K562 (cell line): ENCODE data around the gene MAN2A1. TPM values are rescaled to one million over a fixed set of nuclear protein-coding genes. Genes with fewer than 3 reads are reported as not detected.

ENCODE experiments used
- ATAC-seq: fragments of 200-7000 bp; cut with Tn5 transposase; 3 replicates; pipeline ENCODE4 v1.9.1; 2020; ENCODE audit warnings: moderate library complexity
- BruUV-seq: library from RNA; stranded (reverse); fragments of 400-500 nt; replicated peaks from 2 replicates; lab custom pipeline; 2021; lab: Mats Ljungman, UMichigan
- CTCF ChIA-PET: fragments of 300-600 bp; formaldehyde crosslinking; extraction: SDS; loops from one replicate; lab custom pipeline; 2021; ENCODE audit warnings: low intra/inter-chr PET ratio; lab: Yijun Ruan, JAX
- POLR2A ChIA-PET: fragments of 300-600, 350-650 bp; sonication (Branson Sonifier 250); formaldehyde crosslinking; extraction: SDS; loops from one replicate; lab custom pipeline; 2021; ENCODE audit warnings: antibody characterized with exemption, inconsistent platforms; lab: Yijun Ruan, JAX
- DNase-seq, 4 experiments: peaks; one replicate each; pipeline versions ENCODE4 v3.0.0 to v3.0.0-alpha.2; 2011 to 2018; ENCODE audit warnings: low spot score in 3 of 4, mixed read lengths in 3 of 4; ENCODE audit errors: extremely low read depth in 1 of 4
- FAIRE-seq: peaks from 2 replicates; lab custom pipeline; 2011; peaks lifted over from hg19 to GRCh38; lab: Jason Lieb, UNC
- H2AFZ ChIP-seq: 2 replicates; pipeline ENCODE4 v1.6.0; 2011; ENCODE audit warnings: low read depth, low read length, control low read depth, inconsistent platforms
- H3K27ac ChIP-seq: fragments of 200-600 bp; 3 replicates; pipeline ENCODE4 v1.8.0; 2011; ENCODE audit warnings: low read depth, mild to moderate bottlenecking, control low read depth, inconsistent platforms, low read length, moderate library complexity, mixed read lengths; ENCODE audit errors: extremely low read depth
- H3K27me3 ChIP-seq, 2 experiments: fragments of 300-600 bp in 1 of 2; 2 replicates in 1 of 2; 3 replicates in 1 of 2; pipeline versions ENCODE4 v1.6.0 to v1.8.0; 2011; ENCODE audit warnings: inconsistent platforms in 2 of 2, low read length in 2 of 2, mild to moderate bottlenecking in 1 of 2, mixed read lengths in 1 of 2, moderate library complexity in 1 of 2; ENCODE audit not compliant: control insufficient read depth in 2 of 2, insufficient read depth in 2 of 2
- H3K36me3 ChIP-seq: fragments of 300-600 bp; 3 replicates; pipeline ENCODE4 v1.8.0; 2011; ENCODE audit warnings: mild to moderate bottlenecking, low read length, inconsistent platforms; ENCODE audit not compliant: control insufficient read depth, insufficient read depth
- H3K4me1 ChIP-seq, 2 experiments: fragments of 200-600 bp in 1 of 2; replicated peaks in 1 of 2; 2 replicates in 1 of 2; 3 replicates in 1 of 2; pipeline versions ENCODE4 v1.5.1 to v1.8.0; 2011; ENCODE audit warnings: inconsistent platforms in 2 of 2, low read length in 2 of 2, mild to moderate bottlenecking in 1 of 2, mixed read lengths in 1 of 2, moderate library complexity in 1 of 2; ENCODE audit not compliant: control insufficient read depth in 2 of 2, insufficient read depth in 2 of 2
- H3K4me2 ChIP-seq: 2 replicates; pipeline ENCODE4 v1.6.1; 2011; ENCODE audit warnings: low read length, control low read depth, inconsistent platforms, mixed read lengths; ENCODE audit not compliant: insufficient read depth
- H3K4me3 ChIP-seq: fragments of 200-600 bp; sonication (generic), shearing (Covaris generic); 2 replicates; pipeline ENCODE4 v1.5.1; 2016; ENCODE audit warnings: control low read depth, inconsistent platforms
- H3K79me2 ChIP-seq: fragments of 200-600 bp; 3 replicates; pipeline ENCODE4 v1.8.0; 2011; ENCODE audit warnings: low read length, inconsistent platforms; ENCODE audit not compliant: control insufficient read depth, insufficient read depth
- H3K9ac ChIP-seq, 2 experiments: 2 replicates each; pipeline versions ENCODE4 v1.6.0 to v1.6.1; 2011; ENCODE audit warnings: low read depth in 2 of 2, low read length in 2 of 2, control low read depth in 1 of 2, inconsistent platforms in 1 of 2, mild to moderate bottlenecking in 1 of 2, mixed read lengths in 1 of 2; ENCODE audit not compliant: insufficient read depth in 1 of 2
- H3K9me1 ChIP-seq: one replicate; pipeline ENCODE4 v1.6.0; 2011; ENCODE audit warnings: inconsistent platforms, mild to moderate bottlenecking, low read length, moderate library complexity; ENCODE audit not compliant: control insufficient read depth, insufficient read depth
- H3K9me3 ChIP-seq: replicated peaks from 2 replicates; pipeline ENCODE4 v1.5.1; 2011; ENCODE audit warnings: low read depth, low read length, inconsistent platforms; ENCODE audit not compliant: control insufficient read depth, insufficient read depth
- H4K20me1 ChIP-seq: replicated peaks from 2 replicates; pipeline ENCODE4 v1.6.1; 2011; ENCODE audit warnings: low read length, inconsistent platforms, mixed read lengths; ENCODE audit not compliant: control insufficient read depth, insufficient read depth
- ARID4B ChIP-seq: sonication (generic); formaldehyde crosslinking; IDR thresholded peaks from 2 replicates; pipeline ENCODE4 v1.8.0; 2022; ENCODE audit warnings: mild to moderate bottlenecking, missing genetic modification reagents
- ETS1 ChIP-seq: conservative IDR thresholded peaks from 2 replicates; pipeline ENCODE4 v1.6.1; 2011; ENCODE audit warnings: low read depth, mild to moderate bottlenecking, low read length; ENCODE audit not compliant: control insufficient read depth
- GATAD2A ChIP-seq: fragments of 450-650 bp; IDR thresholded peaks from 2 replicates; pipeline ENCODE4 v1.6.1; 2017
- KHSRP ChIP-seq: fragments of 450-650 bp; IDR thresholded peaks from 2 replicates; pipeline ENCODE4 v1.6.1; 2017
- NCOR1 ChIP-seq: fragments of 450-650 bp; IDR thresholded peaks from 2 replicates; pipeline ENCODE4 v1.6.1; 2016; ENCODE audit warnings: mild to moderate bottlenecking, moderate library complexity
- NFYB ChIP-seq: IDR thresholded peaks from 2 replicates; pipeline ENCODE4 v1.6.1; 2011; ENCODE audit warnings: mild to moderate bottlenecking, moderate library complexity; ENCODE audit not compliant: insufficient read length; ENCODE audit errors: extremely low read depth
- PATZ1 ChIP-seq: fragments of 250-450 bp; sonication (Bioruptor Pico); IDR thresholded peaks from 2 replicates; pipeline ENCODE4 v1.5.0; 2020; ENCODE audit warnings: mild to moderate bottlenecking, borderline replicate concordance
- TCF3 ChIP-seq: sonication (generic); formaldehyde crosslinking; IDR thresholded peaks from 2 replicates; pipeline ENCODE4 v1.4.0; 2020; ENCODE audit warnings: mild to moderate bottlenecking, missing genetic modification reagents
- ZFX ChIP-seq: sonication (generic); formaldehyde crosslinking; IDR thresholded peaks from 2 replicates; pipeline ENCODE4 v1.8.0; 2022; ENCODE audit warnings: mild to moderate bottlenecking, missing genetic modification reagents, moderate library complexity
- ZNF239 ChIP-seq: fragments of 250-450 bp; sonication (Bioruptor Pico); IDR thresholded peaks from 2 replicates; pipeline ENCODE4 v1.4.0; 2020; ENCODE audit warnings: mild to moderate bottlenecking
- ZNF518B ChIP-seq: fragments of 250-450 bp; sonication (Bioruptor Pico); IDR thresholded peaks from 2 replicates; pipeline ENCODE4 v1.5.0; 2021; ENCODE audit warnings: mild to moderate bottlenecking, moderate library complexity
- ZNF589 ChIP-seq: fragments of 200-800 bp; sonication (Bioruptor generic); IDR thresholded peaks from 2 replicates; pipeline ENCODE4 v1.6.1; 2016; ENCODE audit warnings: low read depth, missing genetic modification characterization, missing compliant biosample characterization
- WGBS: fragments of 100-300 bp; shearing (Covaris generic); methylation state at CpG from one replicate; pipeline ENCODE4 v1.1.6; 2016; ENCODE audit warnings: low coverage, mixed read lengths; ENCODE audit not compliant: insufficient coverage; ENCODE audit errors: missing lambda C conversion rate; 5-methylcytosine and 5-hydroxymethylcytosine counted together
- in situ Hi-C: fragments of 300-500 bp; cut with MboI; formaldehyde crosslinking; loops from 4 replicates; pipeline ENCODE4 v1.15.0; 2018; ENCODE audit warnings: inconsistent platforms, mixed read lengths
- intact Hi-C: fragments of 100-400 bp; cut with micrococcal nuclease; formaldehyde crosslinking; loops from 2 replicates; pipeline ENCODE4 v1.14.2; 2022
- polyA plus RNA-seq, 8 experiments: library from polyadenylated mRNA; depleted of rRNA in 4 of 8; stranded (reverse) in 5 of 8; unstranded in 3 of 8; fragments of >200 nt; fragmentation: Nextera tagmentation in 2 of 8; fragmentation: Illumina TruSeq in 1 of 8; extraction: Ambion mirVana in 2 of 8; extraction: Trizol in 1 of 8; gene quantifications; 2 replicates each; pipeline versions ENCODE4 v1.2.1 to v1.2.3, GENCODE V29; 2011 to 2014; ENCODE audit warnings: inconsistent platforms in 1 of 8, missing spikeins in 1 of 8
- total RNA-seq, 7 experiments: library from RNA; depleted of rRNA in 6 of 7; stranded (reverse); fragments of >200 nt in 6 of 7; fragmentation: Illumina TruSeq in 2 of 7; extraction: Trizol in 2 of 7; gene quantifications; 2 replicates each; pipeline versions ENCODE4 v1.2.1 to v1.2.3, GENCODE V29; 2011 to 2021; ENCODE audit warnings: low replicate concordance in 1 of 7

The MAN2A1 gene
- total and polyA plus RNA-seq, 9 of the 15 experiments (the other 6 are each of a cell fraction or from before 2014, with no cell fraction given): 5.2 to 32.0 (median 19.8) TPM

- H4K20me1 ChIP-seq: no peaks in the 10 kb centered on the region
- no peak for FAIRE-seq
- 0% methylated on average over 1 of the region's 1 CpG for WGBS
- H3K9me1 ChIP-seq: no peaks in the 10 kb centered on the region
- H3K79me2 ChIP-seq: no peaks in the 10 kb centered on the region
- H3K4me2 ChIP-seq: no peak overlapping the region
- no TSS peak for BruUV-seq
- 0 out of 2 replicates have a peak overlapping the region, but pooled peaks have one; percentile 13 for H2AFZ ChIP-seq
- in situ Hi-C loops: no loop called here
- DNase-seq: no peak
- no peak overlapping the region for H3K4me3 ChIP-seq
- no peak overlapping the region for H3K27ac ChIP-seq
- peaks cover 0 to 4% of the 10 kb centered on the region in 2 experiments; a peak in 4 of 5 replicates for H3K4me1 ChIP-seq
- H3K9me3 ChIP-seq: no peaks in the 10 kb centered on the region
- POLR2A ChIA-PET: no interaction called here
- no peaks in the 10 kb centered on the region for H3K27me3 ChIP-seq
- H3K36me3 ChIP-seq: no peaks in the 10 kb centered on the region
- intact Hi-C loops: no loop called here
- no peak for ATAC-seq
- CTCF ChIA-PET: no interaction called here
- no peak overlapping the region for H3K9ac ChIP-seq
- TF ChIP-seq ZNF589 (CRISPR knock-in tag) (no peak), TCF3 (CRISPR knock-in tag) (no peak), NFYB (no peak), ARID4B (no peak), NCOR1 (no peak), KHSRP (no peak), PATZ1 (CRISPR knock-in tag) (no peak), ZNF518B (CRISPR knock-in tag) (no peak), ETS1 (no peak), GATAD2A (no peak), ZNF239 (CRISPR knock-in tag) (no peak), ZFX (CRISPR knock-in tag) (no peak)
These were observed 37.6 kb upstream of the MAN2A1 start for GRCh38 chr5:109652096-109652495.
